Activated CD8-positive, alpha-beta memory T cell treated with anti-CD3 and anti-CD28 coated beads for 36 hours (primary cell): ENCODE measurements around the gene EHD4. TPM values are rescaled to one million over a fixed set of nuclear protein-coding genes. Genes with fewer than 3 reads are reported as not detected.

Experiments
- CTCF ChIA-PET: fragments of 350-600 bp; sonication (Branson Sonifier 250); formaldehyde crosslinking; loops from one replicate; lab custom pipeline; 2021; ENCODE audit warnings: antibody characterized with exemption; lab: Charles Lee
- POLR2A ChIA-PET: fragments of 350-600 bp; sonication (Branson Sonifier 250); formaldehyde crosslinking; loops from one replicate; lab custom pipeline; 2021; ENCODE audit warnings: antibody characterized with exemption; lab: Charles Lee
- total RNA-seq, 2 experiments: library from RNA; stranded (reverse); gene quantifications; one replicate each; pipeline ENCODE4 v1.2.3, GENCODE V29; 2021

The EHD4 gene
- 10 to 100 TPM; 25.8 TPM for total RNA-seq

DNA sequence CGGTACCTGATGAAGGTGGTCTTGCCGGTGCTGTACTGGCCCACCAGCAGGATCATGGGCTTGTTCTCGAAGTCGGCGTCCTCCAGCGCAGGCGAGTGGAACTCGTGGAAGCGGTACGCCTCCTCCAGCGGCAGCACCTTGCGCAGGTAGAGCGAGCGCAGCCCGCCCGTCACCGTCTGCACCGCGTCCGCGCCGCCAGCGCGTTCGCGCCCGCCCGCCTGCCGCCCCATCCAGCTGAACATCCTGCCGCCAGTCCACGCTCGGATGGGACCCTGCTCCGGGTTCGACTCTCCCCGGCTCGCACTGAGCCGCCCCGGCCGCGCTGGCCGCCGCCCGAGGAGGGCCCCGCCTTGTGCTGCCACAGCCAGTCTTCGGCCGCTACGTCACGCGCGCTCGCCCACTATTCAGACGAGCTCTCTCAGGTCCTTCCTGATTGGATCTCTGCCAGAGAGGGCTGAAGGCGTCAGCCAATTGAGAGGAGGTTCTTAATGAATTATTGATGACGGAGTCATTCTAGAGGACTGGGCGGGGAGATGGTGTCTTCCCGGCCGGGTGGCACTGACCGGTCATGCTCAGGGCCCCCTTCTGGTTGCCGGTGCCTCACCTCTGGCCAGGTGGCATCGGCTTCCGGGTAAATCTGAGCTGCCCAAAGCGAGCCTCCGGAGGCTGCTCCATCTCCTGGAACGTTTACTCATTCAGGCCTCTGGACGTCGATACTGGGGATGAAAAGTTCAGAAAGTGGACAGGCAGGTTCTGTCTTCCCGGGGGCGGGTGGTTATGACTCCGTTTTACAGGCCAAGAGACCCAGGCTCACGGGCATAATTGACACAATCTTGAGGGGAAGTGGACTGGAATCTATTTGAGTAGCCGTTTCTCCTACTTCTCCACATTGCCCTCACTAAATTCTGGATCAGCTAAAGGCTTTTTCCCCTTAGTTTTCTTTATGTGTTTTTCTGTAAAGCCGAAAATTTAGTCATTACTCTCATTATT lies at the start of gene EHD4:
TSS of gene EHD4 (minus strand) at position 305 of the 990 bp plus-strand sequence. CDS start at position 242, 63 bp downstream.
- ChIA-PET POLR2A (interaction anchor here (0.6 to 4.2 kb wide), 11 partner anchors 9 to 602 kb away, joined by 3 to 67 read pairs (median 4); partner anchors contain the start of gene MAPKBP1), CTCF (interaction anchor here (1.1 to 5.9 kb wide), 3 partner anchors 9 to 36 kb away, joined by 3 to 55 read pairs (median 6); no protein-coding TSS in a partner anchor)

DNA sequence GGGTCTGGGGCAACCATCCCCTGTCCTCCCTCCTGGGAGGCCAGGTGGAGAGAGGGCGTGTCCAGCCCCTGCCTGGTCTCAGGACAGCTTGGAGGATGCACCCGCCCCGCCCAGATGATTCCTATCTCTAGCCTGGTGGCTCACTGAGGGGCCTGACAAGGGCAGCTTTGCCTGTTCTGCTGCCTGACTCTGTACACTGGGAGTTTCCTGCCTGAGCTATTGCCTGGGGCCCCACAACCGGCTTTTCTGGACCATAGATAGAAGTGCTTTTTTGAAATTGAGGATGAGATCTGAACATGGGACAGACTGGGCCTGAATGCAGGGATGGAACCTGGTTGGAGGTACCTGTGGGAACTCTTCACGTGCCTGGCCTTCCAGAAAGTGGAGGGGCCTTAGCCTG lies 49.2 kb upstream of the EHD4 start:
- CTCF ChIA-PET, result interaction anchor here (1.1 kb wide), 1 partner anchor 32 kb away, joined by 3 read pairs; no protein-coding TSS in a partner anchor
- POLR2A ChIA-PET, result no interaction called here

DNA sequence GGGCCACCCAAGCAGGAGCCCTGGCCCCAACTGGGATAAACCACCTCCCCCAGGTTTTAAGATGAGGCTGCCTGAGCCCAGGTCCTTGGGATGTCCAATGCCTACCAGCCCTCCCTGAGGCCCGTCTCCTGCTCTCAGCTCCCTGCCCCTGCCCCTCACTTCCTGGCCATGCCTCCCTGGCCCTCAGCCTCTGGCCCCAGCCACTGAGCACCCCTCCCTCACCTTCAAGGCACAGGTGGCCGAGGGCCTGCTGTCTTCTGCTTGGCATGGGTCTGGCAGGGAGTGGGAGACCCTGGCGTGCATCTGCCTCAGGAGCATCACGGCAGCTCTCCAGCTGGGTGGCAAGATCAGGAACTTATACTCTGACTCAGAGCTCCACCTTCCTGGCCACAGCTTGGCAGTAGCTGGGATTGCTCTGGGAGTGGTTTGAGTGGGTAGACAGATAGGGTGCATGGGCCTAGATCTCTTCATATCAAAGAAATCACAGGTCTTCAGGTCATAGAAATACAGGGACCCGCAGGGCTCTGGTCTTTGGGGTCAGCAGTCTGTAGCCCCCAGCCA lies 48.4 kb upstream of the EHD4 start, which contains the start of gene PLA2G4E:
TSS of gene PLA2G4E (minus strand) at position 330 of the 561 bp plus-strand sequence. CDS start at position 318, 12 bp downstream.
- ChIA-PET CTCF (interaction anchor here (1.1 kb wide), 1 partner anchor 31 kb away, joined by 3 read pairs; no protein-coding TSS in a partner anchor), POLR2A (no interaction called here)

DNA sequence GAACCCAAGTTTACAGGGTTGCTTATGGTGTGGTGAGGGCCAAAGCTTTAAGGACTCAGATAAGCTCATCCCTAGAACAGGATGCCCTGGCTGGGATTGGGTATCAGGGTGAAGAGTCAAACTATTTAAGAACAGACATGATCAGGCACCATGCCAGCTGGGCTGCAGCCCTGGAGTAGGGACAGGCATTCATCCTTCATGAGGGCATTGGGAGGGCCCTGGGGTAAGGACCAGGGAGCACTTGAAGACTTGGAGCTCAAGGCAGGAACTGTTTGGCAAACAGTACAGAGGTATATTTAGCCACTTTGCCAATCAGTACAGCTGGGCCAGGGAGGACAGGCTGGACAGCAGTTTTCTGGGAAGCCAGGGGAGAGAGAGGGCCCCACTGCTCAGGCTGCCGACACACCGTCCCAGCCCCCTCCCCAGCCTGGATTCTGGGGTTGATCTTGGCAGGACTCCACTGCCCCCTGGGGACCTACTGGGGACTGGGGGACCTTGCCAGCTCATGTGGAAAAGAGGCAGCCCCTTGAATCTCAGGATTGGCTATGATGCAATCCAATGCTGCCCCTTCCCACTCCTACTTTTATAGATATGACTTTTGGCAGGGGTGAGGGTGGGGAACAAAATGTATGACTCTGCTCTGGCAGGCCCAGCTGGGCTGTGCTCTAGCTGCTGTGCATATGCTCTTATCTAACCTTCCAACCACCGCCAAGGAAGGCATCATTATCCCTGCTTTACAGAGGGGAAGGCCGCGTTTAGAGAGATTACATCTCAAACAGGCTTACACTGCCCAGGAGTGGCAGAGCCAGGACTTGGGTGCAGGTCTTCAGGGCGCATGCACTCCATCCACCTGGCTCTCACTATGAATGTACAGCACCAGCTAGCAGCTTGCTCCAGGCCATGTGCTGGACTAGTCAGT lies 46.2 kb upstream of the EHD4 start:
- ChIA-PET CTCF (interaction anchor here (1.6 kb wide), 1 partner anchor 38 kb away, joined by 3 read pairs; no protein-coding TSS in a partner anchor), POLR2A (no interaction called here)

DNA sequence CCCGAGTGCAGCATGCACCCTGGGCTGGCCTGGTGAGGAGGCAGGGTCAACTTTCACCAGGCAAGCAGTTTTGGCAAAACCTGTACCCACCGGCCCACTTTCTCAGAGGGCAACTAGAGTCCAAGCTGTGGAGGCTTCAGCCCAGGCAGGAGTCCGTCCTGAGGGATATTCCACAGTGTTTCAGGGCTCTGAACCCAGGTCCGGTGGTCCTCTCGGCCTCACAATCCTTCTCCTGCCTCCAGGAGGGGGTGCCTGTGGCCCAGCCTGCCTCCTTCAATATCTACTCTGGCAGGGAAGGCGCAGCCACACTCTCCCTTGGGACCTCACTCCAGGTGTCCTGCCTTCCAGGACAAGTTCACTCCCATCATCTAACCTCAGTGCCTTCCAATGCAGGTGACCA lies 44.6 kb upstream of the EHD4 start:
- ChIA-PET POLR2A (no interaction called here), CTCF (no interaction called here)

DNA sequence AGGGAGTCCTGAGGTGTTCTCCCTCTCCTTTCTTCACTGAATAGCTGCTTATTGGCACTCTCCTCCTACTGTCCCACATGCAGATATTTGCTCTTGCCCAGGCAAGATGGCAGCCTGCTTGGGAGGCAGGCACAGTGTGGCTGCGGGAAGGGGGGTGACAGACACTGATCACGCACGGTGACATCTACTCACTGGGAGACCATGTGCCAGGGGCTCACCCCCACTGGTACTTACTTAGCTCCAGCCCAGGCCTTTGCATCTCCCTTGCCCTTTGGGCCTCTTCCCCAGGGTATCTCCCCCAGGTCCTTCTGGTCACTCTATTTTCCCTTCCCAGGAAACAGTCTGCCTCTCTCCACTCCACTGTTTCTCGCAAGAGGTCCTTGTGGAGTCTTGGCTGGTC lies 42.0 kb upstream of the EHD4 start:
- ChIA-PET POLR2A (no interaction called here), CTCF (interaction anchor here (0.5 to 0.7 kb wide), 2 partner anchors 13 to 17 kb away, joined by 3 to 4 read pairs; no protein-coding TSS in a partner anchor)

DNA sequence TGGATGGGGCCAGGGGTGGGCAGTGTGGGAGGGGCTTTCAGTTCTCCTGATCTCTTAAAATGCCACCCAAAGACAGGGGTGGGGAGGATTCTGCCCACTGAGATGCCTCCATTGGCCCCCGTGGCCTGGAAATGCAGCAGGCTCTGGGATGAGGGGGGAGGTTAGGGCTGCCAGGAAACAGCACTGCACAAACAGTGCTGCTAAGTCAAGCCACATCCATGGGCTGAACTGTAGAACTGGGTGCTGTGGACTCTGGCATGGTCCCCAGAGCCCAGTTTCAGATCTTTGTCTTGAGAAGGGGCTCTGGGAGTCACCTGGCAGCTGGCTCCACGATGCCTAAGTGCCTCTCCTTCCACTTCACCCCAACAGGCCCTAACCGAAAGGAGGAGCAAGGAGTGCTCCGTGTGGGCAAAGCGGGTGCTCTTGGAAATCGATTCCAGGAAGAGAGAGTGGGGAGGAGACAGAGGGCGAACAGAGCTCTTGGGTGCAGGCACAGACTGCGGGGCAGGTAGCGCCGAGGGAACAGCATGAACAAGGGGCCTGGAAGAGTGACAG lies 40.6 kb upstream of the EHD4 start:
- ChIA-PET CTCF (no interaction called here), POLR2A (no interaction called here)

DNA sequence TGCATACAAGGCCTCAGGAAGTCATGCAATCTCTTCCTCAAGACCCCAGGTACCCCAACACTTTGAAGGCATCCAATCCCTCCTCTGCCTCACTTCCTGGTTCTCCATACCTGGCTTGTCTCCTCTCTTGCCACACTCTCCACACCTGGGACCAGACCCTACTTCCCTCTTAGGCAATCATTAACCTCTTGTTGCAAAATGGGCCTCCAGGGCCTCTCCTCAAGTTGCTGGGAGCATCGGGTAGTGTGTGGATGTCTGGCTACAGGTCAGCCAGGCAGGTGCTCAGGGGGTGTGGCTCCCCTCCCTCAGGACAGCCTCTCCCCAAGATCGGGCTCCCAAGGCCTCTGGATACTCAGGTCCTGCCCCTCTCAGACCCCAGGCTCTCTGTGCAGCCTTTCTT lies 39.9 kb upstream of the EHD4 start:
- ChIA-PET POLR2A (interaction anchor here (0.6 kb wide), 1 partner anchor 406 kb away, joined by 5 read pairs; no protein-coding TSS in a partner anchor), CTCF (no interaction called here)

DNA sequence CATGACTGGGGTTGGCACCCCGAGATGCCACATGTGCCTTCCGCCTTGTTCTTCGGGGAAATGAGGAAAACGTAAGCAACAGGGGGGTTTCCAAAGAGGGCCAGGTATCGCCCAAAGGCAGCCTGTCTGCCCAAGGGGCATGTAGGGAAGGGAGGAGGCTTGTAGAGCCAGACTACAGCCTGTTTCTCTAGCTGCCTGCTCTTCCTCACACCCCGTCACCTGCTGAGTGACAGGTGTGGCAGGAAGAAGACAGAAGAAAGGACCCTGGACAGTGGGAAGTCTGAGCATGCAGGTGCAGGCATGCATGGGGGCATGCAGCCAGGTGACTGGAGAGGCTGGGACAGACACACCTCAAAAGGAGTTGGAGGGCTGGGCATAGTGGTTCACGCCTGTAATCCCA lies 38.7 kb upstream of the EHD4 start:
- ChIA-PET POLR2A (no interaction called here), CTCF (interaction anchor here (0.5 kb wide), 1 partner anchor 399 kb away, joined by 3 read pairs; no protein-coding TSS in a partner anchor)

DNA sequence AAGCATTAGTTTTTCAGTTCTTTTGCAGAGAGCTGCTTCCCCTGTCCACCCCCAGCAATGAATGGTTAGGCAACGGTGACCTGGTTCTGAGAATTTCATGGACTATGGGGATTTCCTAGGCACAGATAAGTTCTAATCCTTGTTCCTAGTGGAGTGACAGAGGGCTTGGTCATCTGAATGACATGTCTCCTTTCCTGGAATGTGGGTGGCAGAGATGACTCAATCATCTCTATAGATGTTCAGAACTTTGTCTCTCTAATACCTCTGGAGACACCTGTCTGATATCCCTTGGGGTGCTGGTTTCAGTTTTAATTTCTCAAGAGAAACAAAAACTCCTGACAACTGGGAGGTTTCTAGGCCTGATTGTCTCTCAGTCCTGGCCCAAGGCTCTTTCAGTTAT lies 38.1 kb upstream of the EHD4 start:
- CTCF ChIA-PET, result no interaction called here
- POLR2A ChIA-PET, result no interaction called here

DNA sequence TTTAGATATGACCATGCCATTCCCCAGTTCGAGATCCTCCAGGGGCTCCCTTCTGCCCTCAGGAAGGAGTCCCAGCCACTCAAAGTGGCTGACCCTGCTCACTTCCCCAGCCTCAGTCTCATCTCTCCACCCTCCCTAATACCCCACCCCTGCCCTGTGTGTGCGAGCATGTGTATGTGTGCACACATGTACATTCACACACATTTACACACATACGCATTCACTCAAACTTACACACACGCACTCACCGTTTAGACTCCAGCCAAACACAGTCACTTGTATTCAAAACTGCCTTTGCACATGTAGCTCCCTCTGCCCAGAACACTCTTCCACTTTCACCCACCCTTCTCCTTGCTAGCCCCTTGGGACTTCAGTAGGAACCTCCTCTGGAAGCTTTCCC lies 37.1 kb upstream of the EHD4 start:
- ChIA-PET POLR2A (no interaction called here), CTCF (no interaction called here)

DNA sequence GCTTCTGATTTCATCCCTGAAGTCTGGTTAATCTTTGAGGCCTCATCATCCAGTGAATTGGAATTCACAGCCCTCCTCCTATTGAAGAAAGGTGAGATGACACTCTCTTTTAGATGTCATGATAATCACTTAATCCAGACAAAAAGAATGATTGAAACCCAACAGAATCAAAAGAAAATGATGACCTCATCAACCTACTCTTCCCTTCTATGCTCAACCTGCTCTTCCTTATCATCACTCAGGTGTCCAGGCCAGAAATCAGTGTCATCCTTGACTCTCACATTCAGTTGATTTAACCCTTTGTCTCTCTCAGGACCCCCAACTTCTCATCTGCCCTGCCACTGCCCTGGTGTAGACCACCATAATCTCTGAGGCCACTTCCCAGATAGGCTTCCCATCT lies 36.7 kb upstream of the EHD4 start:
- ChIA-PET CTCF (no interaction called here), POLR2A (no interaction called here)

DNA sequence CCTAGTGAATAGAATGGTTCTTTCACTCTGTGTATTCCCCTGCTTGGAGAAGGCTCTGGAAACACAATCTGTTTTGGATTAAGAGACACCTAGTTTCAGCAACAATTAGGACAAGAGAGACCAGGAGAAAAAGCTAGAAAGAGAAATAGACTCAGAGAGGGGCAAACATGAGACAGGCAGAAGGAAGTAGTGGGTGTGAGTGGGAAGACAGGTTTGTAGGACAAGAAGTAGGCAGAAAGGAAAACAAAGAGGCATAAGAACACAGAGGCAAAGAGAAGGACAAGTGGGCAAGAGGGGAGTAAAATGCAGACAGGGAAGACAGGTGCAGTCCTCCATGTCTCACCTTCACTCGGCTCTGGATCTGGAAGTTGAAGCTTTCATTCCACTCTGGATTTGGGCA lies 35.0 kb upstream of the EHD4 start:
- ChIA-PET POLR2A (no interaction called here), CTCF (no interaction called here)

DNA sequence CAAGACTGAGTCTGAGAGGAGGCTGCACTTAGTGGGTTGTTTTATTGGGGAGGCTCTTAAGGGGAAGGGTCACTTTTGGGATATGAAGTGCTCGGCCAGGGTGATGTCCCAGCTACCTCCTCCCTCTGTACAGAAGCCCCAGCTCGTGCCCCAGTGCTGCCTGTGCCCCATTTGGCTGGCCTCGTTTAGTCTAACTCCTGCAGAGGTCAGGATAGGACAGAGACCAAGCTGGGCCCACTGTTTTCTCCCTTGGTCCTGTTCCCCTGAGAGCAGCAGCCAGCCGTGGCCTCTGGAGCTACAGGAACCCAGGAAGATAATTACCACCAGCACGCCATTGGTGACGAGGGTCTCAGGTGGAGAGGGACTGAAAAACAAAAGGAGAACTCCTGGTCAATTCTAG lies 30.0 kb upstream of the EHD4 start:
- POLR2A ChIA-PET, result no interaction called here
- CTCF ChIA-PET, result interaction anchor here (1.2 kb wide), 1 partner anchor 82 kb away, joined by 4 read pairs; no protein-coding TSS in a partner anchor

DNA sequence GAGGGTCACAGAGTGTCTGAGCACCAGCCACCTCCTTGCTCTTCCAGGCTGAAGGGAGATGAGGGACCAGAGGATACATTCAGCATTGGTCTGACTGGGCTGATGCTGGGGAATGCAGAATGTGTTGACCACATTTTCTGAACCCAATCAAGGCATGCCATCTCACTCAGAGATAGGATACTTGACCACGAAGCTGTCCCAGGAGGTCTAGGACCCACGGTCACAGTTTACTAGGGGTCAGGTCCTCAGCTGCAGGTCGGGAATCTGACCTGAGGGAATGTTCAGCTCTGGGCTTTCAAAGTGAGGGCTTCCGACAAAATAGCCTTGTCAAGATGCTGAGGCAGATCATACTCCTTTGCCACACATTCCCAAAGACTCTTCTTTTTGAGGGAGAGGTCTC lies 28.9 kb upstream of the EHD4 start:
- ChIA-PET POLR2A (no interaction called here), CTCF (interaction anchor here (1.2 to 1.9 kb wide), 2 partner anchors 12 to 83 kb away, joined by 4 to 6 read pairs; no protein-coding TSS in a partner anchor)

DNA sequence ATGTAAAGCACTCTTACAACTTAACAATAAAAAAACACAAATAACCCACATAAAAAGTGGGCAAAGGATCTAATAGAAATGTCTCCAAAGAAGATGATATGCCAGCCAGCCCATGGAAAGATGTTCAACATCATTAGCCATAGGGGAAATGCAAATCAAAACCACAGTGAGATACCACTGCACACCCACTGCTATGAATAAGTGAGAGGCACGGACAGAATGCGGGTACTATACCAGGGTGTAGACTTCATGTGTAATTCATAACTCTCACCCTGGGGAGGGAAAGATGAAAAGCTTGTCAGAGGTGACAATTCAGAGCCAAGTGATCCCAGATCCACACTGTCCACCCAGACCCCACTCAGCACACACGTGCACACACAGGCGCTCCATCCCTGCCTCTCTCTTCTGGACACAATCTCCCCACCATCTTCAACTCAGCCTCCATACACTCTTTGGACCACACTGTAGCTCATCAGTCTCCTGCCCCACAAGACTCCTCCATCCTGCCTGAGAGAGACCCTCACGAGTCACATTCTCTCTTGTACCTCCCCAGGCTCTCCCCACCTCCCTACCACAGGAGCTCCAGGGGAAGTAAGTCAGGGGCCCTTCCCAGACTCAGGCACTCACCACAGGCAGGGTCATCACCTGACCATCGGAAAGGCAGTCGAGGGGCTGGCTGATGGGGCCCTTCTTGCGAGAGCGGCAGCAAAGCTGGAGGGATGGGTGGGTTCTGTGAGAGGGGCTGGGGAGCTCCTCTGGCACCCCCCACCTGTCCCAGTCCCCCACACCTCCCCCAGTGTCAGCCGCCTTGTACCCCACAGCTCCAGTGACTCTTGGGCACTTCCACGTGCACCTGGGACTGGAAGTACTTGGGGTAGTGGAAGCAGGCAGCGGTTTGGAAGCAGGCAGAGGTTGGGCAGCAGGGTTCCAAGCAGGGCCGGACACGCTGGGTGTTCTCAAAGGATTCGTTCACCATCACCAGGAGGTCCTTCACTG lies 27.2 kb upstream of the EHD4 start:
- ChIA-PET POLR2A (no interaction called here), CTCF (interaction anchor here (0.5 to 1.9 kb wide), 2 partner anchors 10 to 118 kb away, joined by 3 to 6 read pairs; no protein-coding TSS in a partner anchor)

DNA sequence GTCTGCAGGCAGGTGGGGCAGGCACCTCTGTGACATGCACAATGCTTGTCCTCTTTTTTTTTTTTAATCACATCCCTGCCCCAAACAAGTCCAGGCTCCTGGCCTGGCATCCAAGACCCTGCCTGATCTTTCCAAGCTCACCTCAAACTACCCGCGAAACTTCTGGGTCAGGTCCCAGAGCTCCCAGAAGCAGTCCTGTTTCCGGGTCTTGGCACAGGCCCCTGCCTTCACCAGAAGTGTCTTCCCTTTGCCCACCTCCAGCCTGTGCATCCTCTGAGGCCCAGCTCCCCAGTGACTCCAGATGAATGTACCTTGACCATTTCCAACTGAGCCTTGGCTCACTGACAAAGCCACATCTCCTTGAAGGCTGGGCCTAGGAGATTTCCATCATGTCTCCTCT lies 25.5 kb upstream of the EHD4 start:
- POLR2A ChIA-PET, result no interaction called here
- CTCF ChIA-PET, result interaction anchor here (0.6 to 2.5 kb wide), 3 partner anchors 9 to 86 kb away, joined by 3 to 7 read pairs (median 4); no protein-coding TSS in a partner anchor
